Caco-2 (cell line): ENCODE results near the gene NMNAT3. TPM values are rescaled to one million over a fixed set of nuclear protein-coding genes. Genes with fewer than 3 reads are reported as not detected.

ENCODE experiments used
- BruUV-seq: library from RNA; stranded (reverse); fragments of 400-500 nt; replicated peaks from 2 replicates; lab custom pipeline; 2021; lab: Mats Ljungman, UMichigan
- CTCF ChIA-PET: fragments of 300-600 bp; sonication (Branson Sonifier 250); formaldehyde crosslinking; loops from one replicate; lab custom pipeline; 2022; ENCODE audit warnings: antibody characterized with exemption; lab: Charles Lee
- POLR2A ChIA-PET: fragments of 300-600 bp; sonication (Branson Sonifier 250); formaldehyde crosslinking; loops from one replicate; lab custom pipeline; 2022; ENCODE audit warnings: antibody characterized with exemption; lab: Charles Lee
- DNase-seq, 2 experiments: peaks; one replicate each; pipeline versions ENCODE4 v3.0.0 to v3.0.0-alpha.2; 2020 to 2022
- H3K27me3 ChIP-seq: replicated peaks from 2 replicates; pipeline ENCODE4 v1.6.0; 2011; ENCODE audit warnings: low read length; ENCODE audit not compliant: control insufficient read depth, insufficient read depth
- H3K36me3 ChIP-seq: 2 replicates; pipeline ENCODE4 v1.5.1; 2011; ENCODE audit warnings: low read length; ENCODE audit not compliant: control insufficient read depth, insufficient read depth
- H3K4me1 ChIP-seq: fragments of 250-450 bp; sonication (Bioruptor Pico); 2 replicates; pipeline ENCODE4 v1.5.1; 2020; ENCODE audit warnings: mild to moderate bottlenecking
- H3K4me3 ChIP-seq: 2 replicates; pipeline ENCODE4 v1.5.1; 2011; ENCODE audit warnings: low read depth, mild to moderate bottlenecking, control low read depth, low read length
- H3K9me3 ChIP-seq: fragments of 250-450 bp; sonication (Bioruptor Pico); 2 replicates; pipeline ENCODE4 v1.5.1; 2020; ENCODE audit warnings: mild to moderate bottlenecking, moderate library complexity
- H3K27ac Mint-ChIP-seq: one replicate; pipeline ENCODE4 v1.8.0; 2022; ENCODE audit warnings: mixed read lengths; ENCODE audit not compliant: unreplicated experiment
- H3K27me3 Mint-ChIP-seq: one replicate; pipeline ENCODE4 v1.8.0; 2022; ENCODE audit warnings: mixed read lengths; ENCODE audit not compliant: insufficient read depth, unreplicated experiment
- H3K36me3 Mint-ChIP-seq: one replicate; pipeline ENCODE4 v1.8.0; 2022; ENCODE audit warnings: mild to moderate bottlenecking, mixed read lengths; ENCODE audit not compliant: insufficient read depth, unreplicated experiment
- H3K4me1 Mint-ChIP-seq: one replicate; pipeline ENCODE4 v1.8.0; 2022; ENCODE audit warnings: low read depth, mixed read lengths; ENCODE audit not compliant: unreplicated experiment
- H3K4me3 Mint-ChIP-seq: one replicate; pipeline ENCODE4 v1.8.0; 2022; ENCODE audit warnings: mild to moderate bottlenecking, moderate library complexity, mixed read lengths; ENCODE audit not compliant: unreplicated experiment
- H3K9me3 Mint-ChIP-seq: one replicate; pipeline ENCODE4 v1.8.0; 2022; ENCODE audit warnings: mixed read lengths; ENCODE audit not compliant: unreplicated experiment
- intact Hi-C: fragments of 100-400 bp; cut with micrococcal nuclease; formaldehyde crosslinking; loops from one replicate; pipeline ENCODE4 v1.10.0; 2022; ENCODE audit not compliant: unreplicated experiment
- total RNA-seq: library from RNA; stranded (reverse); gene quantifications from 2 replicates; pipeline ENCODE4 v1.2.3, GENCODE V29; 2022
- TF ChIP-seq, protein P1 (sequence below), 2 experiments: fragments of 200-600 bp in 1 of 2; IDR thresholded peaks; 1 replicate in 1 of 2; 2 replicates in 1 of 2; pipeline versions ENCODE4 v1.5.1 to v1.8.0; 2011 to 2022; ENCODE audit warnings: antibody characterized with exemption in 1 of 2, control low read depth in 1 of 2, inconsistent platforms in 1 of 2, low read depth in 1 of 2, low read length in 1 of 2, mild to moderate bottlenecking in 1 of 2, moderate library complexity in 1 of 2; ENCODE audit not compliant: insufficient read depth in 1 of 2, severe bottlenecking in 1 of 2, unreplicated experiment in 1 of 2

NMNAT3 gene
- total RNA-seq, 1 experiment from 2014 or later: 17.6 TPM

DNA sequence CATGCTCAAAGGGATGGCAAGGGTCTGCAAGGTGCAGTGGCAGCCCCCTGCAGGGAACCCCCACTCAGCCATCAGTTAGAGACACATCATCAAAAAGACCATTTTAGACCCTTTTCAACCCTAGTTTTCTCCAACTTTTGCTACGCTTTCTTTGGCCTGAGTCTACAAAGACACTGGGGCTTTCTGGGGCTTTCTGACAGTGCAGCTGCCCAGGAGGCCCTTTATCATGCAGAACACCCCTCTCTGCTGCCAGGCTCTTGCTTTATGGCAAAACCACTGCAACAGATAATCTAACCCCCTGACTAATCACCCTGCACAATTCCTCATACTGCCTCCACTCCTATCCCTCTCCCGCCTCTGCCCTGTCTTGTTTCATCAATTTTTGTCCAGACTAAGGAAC lies 2.4 kb downstream of the NMNAT3 start:
- no peaks in the 10 kb centered on the region for H3K9me3 Mint-ChIP-seq
- TF ChIP-seq, protein P1, sequence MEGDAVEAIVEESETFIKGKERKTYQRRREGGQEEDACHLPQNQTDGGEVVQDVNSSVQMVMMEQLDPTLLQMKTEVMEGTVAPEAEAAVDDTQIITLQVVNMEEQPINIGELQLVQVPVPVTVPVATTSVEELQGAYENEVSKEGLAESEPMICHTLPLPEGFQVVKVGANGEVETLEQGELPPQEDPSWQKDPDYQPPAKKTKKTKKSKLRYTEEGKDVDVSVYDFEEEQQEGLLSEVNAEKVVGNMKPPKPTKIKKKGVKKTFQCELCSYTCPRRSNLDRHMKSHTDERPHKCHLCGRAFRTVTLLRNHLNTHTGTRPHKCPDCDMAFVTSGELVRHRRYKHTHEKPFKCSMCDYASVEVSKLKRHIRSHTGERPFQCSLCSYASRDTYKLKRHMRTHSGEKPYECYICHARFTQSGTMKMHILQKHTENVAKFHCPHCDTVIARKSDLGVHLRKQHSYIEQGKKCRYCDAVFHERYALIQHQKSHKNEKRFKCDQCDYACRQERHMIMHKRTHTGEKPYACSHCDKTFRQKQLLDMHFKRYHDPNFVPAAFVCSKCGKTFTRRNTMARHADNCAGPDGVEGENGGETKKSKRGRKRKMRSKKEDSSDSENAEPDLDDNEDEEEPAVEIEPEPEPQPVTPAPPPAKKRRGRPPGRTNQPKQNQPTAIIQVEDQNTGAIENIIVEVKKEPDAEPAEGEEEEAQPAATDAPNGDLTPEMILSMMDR (IDR thresholded peaks at IDR 0.05; ENCODE audit: insufficient read depth in 1 of 2, low read depth in 1 of 2, low read length in 1 of 2, severe bottlenecking in 1 of 2, unreplicated experiment in 1 of 2): no peak
- intact Hi-C loops: no loop called here
- Histone ChIP-seq H3K9me3 (no peaks in the 10 kb centered on the region), H3K27me3 (no peaks in the 10 kb centered on the region), H3K4me3 (no peak overlapping the region), H3K36me3 (peaks cover 1% of the 10 kb centered on the region; the same call in 1 of the 2 replicates), H3K4me1 (0 out of 2 replicates have a peak, but pooled peaks cover 7% of the 10 kb centered on the region)
- ChIA-PET CTCF (no interaction called here), POLR2A (no interaction called here)
- H3K36me3 Mint-ChIP-seq: peaks cover 5% of the 10 kb centered on the region
- H3K4me1 Mint-ChIP-seq: peaks cover 7% of the 10 kb centered on the region
- H3K27me3 Mint-ChIP-seq: no peaks in the 10 kb centered on the region
- no peak overlapping the region for H3K4me3 Mint-ChIP-seq
- H3K27ac Mint-ChIP-seq: no peak overlapping the region
- BruUV-seq: no TSS peak
- DNase-seq: no peak

DNA sequence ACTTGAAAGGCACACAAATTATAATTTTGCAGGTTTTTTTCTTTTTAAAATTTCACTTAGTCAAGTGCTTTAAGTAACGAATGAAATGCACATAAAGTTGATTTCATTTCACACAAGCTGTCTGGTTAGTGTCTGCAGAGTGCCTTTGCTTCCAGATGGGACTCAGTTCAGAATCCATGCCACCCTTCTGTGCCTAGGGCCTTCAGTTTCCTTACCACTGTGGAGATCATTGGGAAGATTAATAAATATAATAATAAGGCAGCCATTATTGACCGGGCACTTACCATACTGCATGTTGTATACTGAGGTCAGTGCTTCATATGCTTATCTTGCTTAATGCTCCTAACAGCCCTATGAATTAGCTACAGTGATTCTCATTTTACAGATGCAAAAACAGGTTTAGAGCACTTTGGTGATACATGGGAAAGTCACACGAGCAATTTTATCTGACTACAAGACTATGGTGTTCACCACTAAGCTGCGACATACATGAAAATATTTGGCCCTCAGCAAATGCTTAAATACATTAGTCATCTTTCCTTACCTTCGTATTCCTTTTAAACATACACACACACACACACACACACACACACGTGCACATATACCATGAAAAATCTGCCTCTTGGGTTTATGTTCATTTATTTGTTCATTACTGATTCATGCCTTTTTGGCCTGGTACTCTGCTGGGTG lies 3.1 kb downstream of the NMNAT3 start:
- CTCF ChIA-PET: no interaction called here
- Mint-ChIP-seq H3K9me3 (no peaks in the 10 kb centered on the region), H3K4me3 (no peak overlapping the region), H3K4me1 (peaks cover 7% of the 10 kb centered on the region), H3K27ac (no peak overlapping the region), H3K36me3 (peaks cover 5% of the 10 kb centered on the region), H3K27me3 (no peaks in the 10 kb centered on the region)
- Histone ChIP-seq H3K4me3 (no peak overlapping the region), H3K36me3 (peaks cover 1% of the 10 kb centered on the region; the same call in 1 of the 2 replicates), H3K4me1 (0 out of 2 replicates have a peak, but pooled peaks cover 7% of the 10 kb centered on the region), H3K27me3 (no peaks in the 10 kb centered on the region), H3K9me3 (no peaks in the 10 kb centered on the region)
- POLR2A ChIA-PET: no interaction called here
- intact Hi-C loops: no loop called here
- BruUV-seq: no TSS peak
- DNase-seq: no peak
- TF ChIP-seq, protein P1 (IDR thresholded peaks at IDR 0.05; ENCODE audit: insufficient read depth in 1 of 2, low read depth in 1 of 2, low read length in 1 of 2, severe bottlenecking in 1 of 2, unreplicated experiment in 1 of 2): no peak

GRCh38 chr3:139672884-139673283 lies 4.9 kb downstream of the NMNAT3 start:
- no peak overlapping the region for H3K27ac Mint-ChIP-seq
- CTCF ChIA-PET: no interaction called here

More at GRCh38 chr3:139672884-139673283, 4.9 kb downstream of the NMNAT3 start:
- TF ChIP-seq, protein P1 (IDR thresholded peaks at IDR 0.05; ENCODE audit: insufficient read depth in 1 of 2, low read depth in 1 of 2, low read length in 1 of 2, severe bottlenecking in 1 of 2, unreplicated experiment in 1 of 2): no peak
- peaks cover 12% of the 10 kb centered on the region for H3K36me3 Mint-ChIP-seq
- no peaks in the 10 kb centered on the region for H3K27me3 Mint-ChIP-seq
- H3K4me1 Mint-ChIP-seq: peaks cover 13% of the 10 kb centered on the region
- no peak for DNase-seq
- H3K9me3 Mint-ChIP-seq: no peaks in the 10 kb centered on the region
- Histone ChIP-seq H3K36me3 (peaks cover 1% of the 10 kb centered on the region; the same call in 1 of the 2 replicates), H3K4me3 (no peak overlapping the region), H3K9me3 (no peaks in the 10 kb centered on the region), H3K27me3 (no peaks in the 10 kb centered on the region), H3K4me1 (0 out of 2 replicates have a peak, but pooled peaks cover 7% of the 10 kb centered on the region)
- POLR2A ChIA-PET: no interaction called here
- no TSS peak for BruUV-seq
- no peak overlapping the region for H3K4me3 Mint-ChIP-seq
- intact Hi-C loops: no loop called here
